ENCODE data around the gene A2M. TPM values are rescaled to one million over a fixed set of nuclear protein-coding genes. Genes with fewer than 3 reads are reported as not detected.

The A2M gene
- total and polyA plus RNA-seq, 2 donors (not counting 1 experiment from before 2014, with no cell fraction given): 0.04 TPM; not detected in 1

DNA sequence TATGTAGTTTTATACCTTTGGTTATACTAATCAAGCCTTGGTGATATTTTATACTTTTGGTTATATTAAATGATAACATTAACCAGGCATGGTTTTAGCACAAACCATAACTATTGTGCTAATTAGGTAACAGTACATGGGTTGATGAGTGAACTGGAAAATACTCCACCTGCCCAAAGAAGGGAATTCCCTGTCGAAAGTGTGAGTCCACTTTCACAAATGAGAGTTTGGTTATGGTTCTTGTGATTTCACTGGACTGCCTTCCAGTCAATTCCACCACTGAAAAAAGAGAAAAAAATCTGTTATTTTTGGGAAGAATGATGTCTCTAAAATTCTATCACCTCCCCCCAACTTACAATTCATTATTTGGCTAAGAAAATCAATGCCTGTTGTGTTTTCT, 9.7 kb downstream of the A2M start:
- intact Hi-C loops (cut with micrococcal nuclease): no loop called here
- H3K4me1 Mint-ChIP-seq: no peaks in the 10 kb centered on the region
- DNase-seq: no peak
- H3K4me3 ChIP-seq (ENCODE audit: control extremely low read depth in 1 of 5, extremely low read depth in 1 of 5, insufficient read depth in 1 of 5, low read depth in 2 of 5, low read length in 4 of 5): no peak overlapping the region
- no peak for ATAC-seq (ENCODE audit: low read depth)
- no peaks in the 10 kb centered on the region for H3K9me3 ChIP-seq (ENCODE audit: control extremely low read depth in 1 of 3, control insufficient read depth in 2 of 3, insufficient read depth in 1 of 3, low read length in 2 of 3)
- H3K27ac Mint-ChIP-seq: no peak overlapping the region
- H3K4me2 ChIP-seq (replicated peaks; ENCODE audit: low read depth, low read length, poor library complexity, severe bottlenecking): no peak overlapping the region
- H3K79me2 ChIP-seq (ENCODE audit: control insufficient read depth, insufficient read depth, low read length): no peaks in the 10 kb centered on the region
- H3K4me3 Mint-ChIP-seq: no peak overlapping the region
- no peak overlapping the region for H2AFZ ChIP-seq (ENCODE audit: insufficient read depth, low read depth, low read length, poor library complexity, severe bottlenecking)
- ChIA-PET CTCF (no interaction called here), POLR2A (no interaction called here)
- H3K27me3 Mint-ChIP-seq: peaks cover 3% of the 10 kb centered on the region
- no peak overlapping the region for H3K27ac ChIP-seq (ENCODE audit: low read length in 2 of 2)
- no peaks in the 10 kb centered on the region for H3K9me3 Mint-ChIP-seq (ENCODE audit: insufficient read depth)
- no peaks in the 10 kb centered on the region for H3K4me1 ChIP-seq (ENCODE audit: control insufficient read depth in 2 of 2, insufficient read depth in 2 of 2, low read length in 2 of 2)
- no peak for TF ChIP-seq EZH2 (IDR thresholded peaks at IDR 0.05; ENCODE audit: borderline replicate concordance, insufficient read depth, low read depth, low read length, poor library complexity, severe bottlenecking)
- TF ChIP-seq, protein P1, sequence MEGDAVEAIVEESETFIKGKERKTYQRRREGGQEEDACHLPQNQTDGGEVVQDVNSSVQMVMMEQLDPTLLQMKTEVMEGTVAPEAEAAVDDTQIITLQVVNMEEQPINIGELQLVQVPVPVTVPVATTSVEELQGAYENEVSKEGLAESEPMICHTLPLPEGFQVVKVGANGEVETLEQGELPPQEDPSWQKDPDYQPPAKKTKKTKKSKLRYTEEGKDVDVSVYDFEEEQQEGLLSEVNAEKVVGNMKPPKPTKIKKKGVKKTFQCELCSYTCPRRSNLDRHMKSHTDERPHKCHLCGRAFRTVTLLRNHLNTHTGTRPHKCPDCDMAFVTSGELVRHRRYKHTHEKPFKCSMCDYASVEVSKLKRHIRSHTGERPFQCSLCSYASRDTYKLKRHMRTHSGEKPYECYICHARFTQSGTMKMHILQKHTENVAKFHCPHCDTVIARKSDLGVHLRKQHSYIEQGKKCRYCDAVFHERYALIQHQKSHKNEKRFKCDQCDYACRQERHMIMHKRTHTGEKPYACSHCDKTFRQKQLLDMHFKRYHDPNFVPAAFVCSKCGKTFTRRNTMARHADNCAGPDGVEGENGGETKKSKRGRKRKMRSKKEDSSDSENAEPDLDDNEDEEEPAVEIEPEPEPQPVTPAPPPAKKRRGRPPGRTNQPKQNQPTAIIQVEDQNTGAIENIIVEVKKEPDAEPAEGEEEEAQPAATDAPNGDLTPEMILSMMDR (IDR thresholded peaks at IDR 0.05): no peak
- no peaks in the 10 kb centered on the region for H4K20me1 ChIP-seq (ENCODE audit: control insufficient read depth, insufficient read depth, low read length, poor library complexity, severe bottlenecking)
- H3K9ac ChIP-seq (ENCODE audit: low read length): no peak overlapping the region
- no CpG with 5 or more reads among the region's 1 CpG for WGBS (ENCODE audit: insufficient coverage)
- no peaks in the 10 kb centered on the region for H3K27me3 ChIP-seq (replicated peaks in 1 of 4; ENCODE audit: control extremely low read depth in 1 of 4, control insufficient read depth in 3 of 4, insufficient read depth in 4 of 4, low read length in 3 of 4)
- H3K36me3 ChIP-seq (replicated peaks in 1 of 2; ENCODE audit: control extremely low read depth in 1 of 2, control insufficient read depth in 1 of 2, extremely low read depth in 1 of 2, insufficient read depth in 2 of 2, low read length in 1 of 2): no peaks in the 10 kb centered on the region

DNA sequence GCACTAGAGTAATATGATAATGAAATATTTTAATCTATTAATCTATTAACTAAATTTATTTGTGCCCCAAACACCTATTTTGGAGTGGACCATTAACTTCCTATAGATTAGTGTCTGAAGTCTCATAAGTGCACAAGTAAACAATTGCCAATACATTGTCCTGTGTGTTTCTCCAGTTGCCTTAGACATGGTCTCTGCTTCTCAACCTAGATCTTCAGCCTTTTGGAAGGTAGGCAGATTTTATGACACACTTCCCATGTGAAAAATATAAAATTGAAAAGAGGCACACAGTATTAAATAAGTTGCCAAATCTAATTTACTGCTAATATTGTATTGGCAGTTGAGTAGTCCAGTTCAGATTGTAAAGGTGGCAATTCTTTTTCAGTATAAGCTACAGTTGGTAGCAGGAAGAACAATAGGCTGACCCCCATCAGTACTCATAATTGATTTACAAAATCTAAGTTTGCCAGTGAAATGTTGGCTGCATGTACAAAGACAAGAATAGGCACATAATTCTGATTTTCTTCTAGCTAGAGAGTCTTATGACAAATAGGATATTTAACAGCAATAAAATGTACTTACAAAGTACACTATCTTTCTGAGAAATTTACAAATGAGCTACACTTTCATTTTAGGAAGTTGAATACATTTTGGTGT, 10.8 kb downstream of the A2M start:
- Histone ChIP-seq H3K4me1 (ENCODE audit: control insufficient read depth in 2 of 2, insufficient read depth in 2 of 2, low read length in 2 of 2) (no peaks in the 10 kb centered on the region), H3K9ac (ENCODE audit: low read length) (no peak overlapping the region), H4K20me1 (ENCODE audit: control insufficient read depth, insufficient read depth, low read length, poor library complexity, severe bottlenecking) (no peaks in the 10 kb centered on the region), H3K79me2 (ENCODE audit: control insufficient read depth, insufficient read depth, low read length) (no peaks in the 10 kb centered on the region), H3K4me3 (ENCODE audit: control extremely low read depth in 1 of 5, extremely low read depth in 1 of 5, insufficient read depth in 1 of 5, low read depth in 2 of 5, low read length in 4 of 5) (no peak overlapping the region), H2AFZ (ENCODE audit: insufficient read depth, low read depth, low read length, poor library complexity, severe bottlenecking) (no peak overlapping the region), H3K36me3 (replicated peaks in 1 of 2; ENCODE audit: control extremely low read depth in 1 of 2, control insufficient read depth in 1 of 2, extremely low read depth in 1 of 2, insufficient read depth in 2 of 2, low read length in 1 of 2) (no peaks in the 10 kb centered on the region), H3K27me3 (replicated peaks in 1 of 4; ENCODE audit: control extremely low read depth in 1 of 4, control insufficient read depth in 3 of 4, insufficient read depth in 4 of 4, low read length in 3 of 4) (no peaks in the 10 kb centered on the region), H3K4me2 (replicated peaks; ENCODE audit: low read depth, low read length, poor library complexity, severe bottlenecking) (no peak overlapping the region), H3K9me3 (ENCODE audit: control extremely low read depth in 1 of 3, control insufficient read depth in 2 of 3, insufficient read depth in 1 of 3, low read length in 2 of 3) (no peaks in the 10 kb centered on the region), H3K27ac (ENCODE audit: low read length in 2 of 2) (no peak overlapping the region)
- intact Hi-C loops (cut with micrococcal nuclease): no loop called here
- no peaks in the 10 kb centered on the region for H3K9me3 Mint-ChIP-seq (ENCODE audit: insufficient read depth)
- H3K4me3 Mint-ChIP-seq: no peak overlapping the region
- no peak overlapping the region for H3K27ac Mint-ChIP-seq
- H3K4me1 Mint-ChIP-seq: no peaks in the 10 kb centered on the region
- DNase-seq (no peak), ATAC-seq (ENCODE audit: low read depth) (no peak)
- peaks cover 3% of the 10 kb centered on the region for H3K27me3 Mint-ChIP-seq
- ChIA-PET CTCF (no interaction called here), POLR2A (no interaction called here)
- TF ChIP-seq, protein P1 (IDR thresholded peaks at IDR 0.05): no peak
- no peak for TF ChIP-seq EZH2 (IDR thresholded peaks at IDR 0.05; ENCODE audit: borderline replicate concordance, insufficient read depth, low read depth, low read length, poor library complexity, severe bottlenecking)
